NOMO-1 (cell line): ENCODE results near the gene VPS9D1.
"Not testable (repeated sequence)": the region's sequence is repeated elsewhere in the genome, so short reads cannot be mapped to it uniquely, and the experiment has no call there.

Experiments
- DNase-seq, 2 experiments: peaks; one replicate each; lab custom pipeline; 2025; ENCODE audit not compliant: unreplicated experiment in 2 of 2; lab: John Stamatoyannopoulos, UW

VPS9D1 gene

DNA sequence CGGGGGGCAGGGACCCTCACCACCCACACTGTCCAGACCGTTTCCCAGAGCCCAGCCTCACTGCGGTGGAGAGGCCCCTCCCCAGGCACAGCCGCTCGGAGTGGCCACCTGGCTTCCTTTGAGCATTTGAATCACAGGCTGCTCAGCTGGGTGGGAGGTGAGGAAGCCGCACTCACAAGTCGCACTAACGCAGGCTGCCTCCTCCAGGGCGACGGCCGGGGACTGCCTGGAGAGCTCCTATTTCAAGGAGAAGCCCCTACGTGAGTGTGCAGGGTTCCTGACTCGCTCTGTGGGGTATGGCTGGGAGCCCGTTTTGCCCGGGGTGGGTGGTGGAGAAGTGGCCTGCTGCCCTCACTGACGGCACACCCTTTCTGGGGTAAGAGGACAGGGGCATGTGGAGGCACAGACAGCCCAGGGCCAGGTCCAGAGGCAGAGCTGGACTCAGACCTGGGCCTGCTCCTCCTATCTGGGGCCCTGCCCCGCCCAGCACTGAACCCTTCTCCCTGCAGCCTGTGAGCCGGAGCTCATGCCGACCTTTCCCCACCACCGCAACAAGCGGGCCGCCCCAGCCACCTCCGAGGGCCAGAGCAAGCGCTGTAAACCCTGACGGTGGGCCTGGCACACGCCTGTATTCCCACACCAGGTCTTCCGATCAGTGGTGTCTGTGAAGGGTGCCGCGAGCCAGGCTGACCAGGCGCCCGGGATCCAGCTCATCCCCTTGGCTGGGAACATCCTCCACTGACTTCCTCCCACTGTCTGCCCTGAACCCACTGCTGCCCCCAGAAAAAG, 25.4 kb downstream of the VPS9D1 start:
- no peak for DNase-seq

DNA sequence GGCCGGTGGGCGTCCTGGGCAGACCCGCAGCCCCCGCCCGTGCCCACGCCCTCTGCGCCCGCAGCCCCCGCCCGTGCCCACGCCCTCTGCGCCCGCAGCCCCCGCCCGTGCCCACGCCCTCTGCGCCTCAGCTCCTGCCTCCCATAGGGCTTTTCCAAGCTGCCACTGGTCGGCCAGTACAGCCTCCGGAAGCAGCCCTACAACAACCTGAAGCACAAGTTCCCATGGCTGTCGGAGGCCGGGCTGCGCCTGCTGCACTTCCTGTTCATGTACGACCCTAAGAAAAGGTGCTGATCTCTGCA, 26.0 kb downstream of the VPS9D1 start:
- DNase-seq, result not testable (repeated sequence)

DNA sequence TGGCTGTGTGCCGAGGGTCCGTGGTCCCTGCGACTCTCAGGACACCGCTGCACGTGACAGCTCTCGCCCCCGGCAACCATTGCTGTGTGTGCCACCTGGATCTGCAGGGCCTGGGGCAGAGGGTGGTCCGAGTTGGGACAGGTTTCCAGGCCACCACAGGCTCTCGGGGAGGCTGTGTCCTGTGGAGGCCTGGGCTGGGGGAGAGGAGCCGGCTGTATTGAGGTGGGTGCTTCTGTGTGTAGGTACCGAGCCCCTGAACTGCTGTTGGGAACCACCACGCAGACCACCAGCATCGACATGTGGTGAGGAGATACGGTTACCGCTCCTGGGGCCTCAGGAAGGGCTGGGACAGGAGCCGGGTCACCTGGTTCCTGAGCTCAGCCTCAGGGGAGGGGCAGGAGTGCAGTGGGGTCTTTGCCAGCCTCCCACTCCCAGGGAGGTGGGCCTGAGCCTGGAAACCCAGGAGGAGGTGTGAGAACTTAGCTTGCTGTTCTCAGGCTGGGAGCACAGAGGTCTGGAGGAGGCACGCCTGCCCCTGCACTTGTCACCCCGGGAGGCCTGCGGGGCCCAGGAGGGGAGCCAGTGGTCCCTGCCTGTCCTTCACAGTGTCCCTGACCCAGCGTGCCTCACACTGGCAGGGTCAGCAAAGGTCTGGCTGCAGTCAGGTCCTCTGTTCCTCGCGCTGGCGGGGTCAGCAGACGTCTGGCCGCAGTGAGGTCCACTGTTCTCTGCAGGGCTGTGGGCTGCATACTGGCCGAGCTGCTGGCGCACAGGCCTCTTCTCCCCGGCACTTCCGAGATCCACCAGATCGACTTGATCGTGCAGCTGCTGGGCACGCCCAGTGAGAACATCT, 26.5 kb downstream of the VPS9D1 start:
- no peak for DNase-seq

DNA sequence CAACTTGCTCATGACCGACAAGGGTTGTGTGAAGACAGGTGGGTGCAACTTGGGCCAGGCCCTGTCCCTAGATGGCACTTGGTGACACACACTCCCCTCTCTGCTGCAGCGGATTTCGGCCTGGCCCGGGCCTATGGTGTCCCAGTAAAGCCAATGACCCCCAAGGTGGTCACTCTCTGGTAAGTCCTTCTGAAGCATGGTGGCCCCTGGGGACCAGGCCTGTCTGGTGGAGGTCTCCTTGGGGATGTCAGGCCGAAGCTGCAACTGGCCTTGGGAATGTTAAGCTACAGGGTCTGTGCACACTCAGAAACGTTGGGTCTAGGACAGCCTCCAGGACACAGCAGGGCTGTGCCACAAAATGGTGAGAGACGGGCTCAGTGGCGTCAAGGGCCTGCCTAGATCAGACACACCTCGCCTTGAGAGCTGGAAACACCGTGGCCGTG, 27.4 kb downstream of the VPS9D1 start:
- DNase-seq, result no peak

DNA sequence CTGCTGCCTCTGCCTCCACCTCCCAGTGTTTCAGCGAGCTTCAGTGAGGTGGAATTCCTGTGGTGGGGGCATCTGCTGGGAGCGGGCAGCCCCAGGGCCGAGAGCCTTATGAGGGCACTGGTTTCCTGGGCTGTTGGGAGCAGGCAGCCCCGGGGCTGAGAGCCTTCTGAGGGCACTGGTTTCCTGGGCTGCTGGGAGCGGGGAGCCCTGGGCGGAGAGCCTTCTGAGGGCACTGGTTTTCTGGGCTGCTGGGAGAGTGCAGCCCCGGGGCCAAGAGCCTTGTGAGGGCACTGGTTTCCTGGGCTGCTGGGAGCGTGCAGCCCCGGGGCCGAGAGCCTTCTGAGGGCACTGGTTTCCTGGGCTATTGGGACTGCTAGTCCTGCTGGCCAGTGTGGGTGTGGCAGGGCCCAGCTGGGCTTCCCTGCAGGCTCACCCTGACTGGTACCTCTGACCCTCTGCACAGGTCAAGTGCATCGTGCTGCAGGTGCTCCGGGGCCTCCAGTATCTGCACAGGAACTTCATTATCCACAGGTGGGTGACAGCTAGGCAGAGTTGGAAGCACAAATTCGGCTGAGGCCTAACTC, 28.6 kb downstream of the VPS9D1 start:
- no peak for DNase-seq

DNA sequence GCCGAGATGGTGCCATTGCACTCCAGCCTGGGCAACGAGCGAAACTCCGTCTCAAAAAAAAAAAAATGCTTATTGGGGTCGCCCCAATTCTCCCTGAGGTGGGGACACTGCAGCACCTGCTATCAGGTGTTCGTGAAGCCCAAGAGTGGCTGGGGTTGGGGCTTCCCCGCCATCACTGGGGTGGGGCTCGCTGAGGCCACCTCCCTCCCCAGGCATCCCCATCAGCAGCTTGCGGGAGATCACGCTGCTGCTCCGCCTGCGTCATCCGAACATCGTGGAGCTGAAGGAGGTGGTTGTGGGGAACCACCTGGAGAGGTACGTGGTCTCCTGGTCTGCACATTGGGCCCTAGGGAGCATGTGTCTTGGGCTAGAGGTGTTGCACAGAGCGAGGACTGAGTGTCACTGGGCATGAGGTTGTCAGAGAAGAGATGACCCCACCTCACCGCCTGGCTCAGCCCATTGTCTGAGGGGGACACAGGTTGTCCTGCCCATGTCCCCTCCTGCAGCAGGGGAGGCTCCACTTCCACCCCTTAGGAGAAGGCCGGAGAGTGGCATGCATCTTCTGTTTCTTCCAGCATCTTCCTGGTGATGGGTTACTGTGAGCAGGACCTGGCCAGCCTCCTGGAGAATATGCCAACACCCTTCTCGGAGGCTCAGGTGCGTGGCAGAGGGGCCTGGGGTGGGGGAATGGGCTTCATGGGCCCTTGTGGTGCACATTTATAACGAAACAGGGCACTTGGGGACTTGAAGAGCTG, 29.3 kb downstream of the VPS9D1 start:
- no peak for DNase-seq

DNA sequence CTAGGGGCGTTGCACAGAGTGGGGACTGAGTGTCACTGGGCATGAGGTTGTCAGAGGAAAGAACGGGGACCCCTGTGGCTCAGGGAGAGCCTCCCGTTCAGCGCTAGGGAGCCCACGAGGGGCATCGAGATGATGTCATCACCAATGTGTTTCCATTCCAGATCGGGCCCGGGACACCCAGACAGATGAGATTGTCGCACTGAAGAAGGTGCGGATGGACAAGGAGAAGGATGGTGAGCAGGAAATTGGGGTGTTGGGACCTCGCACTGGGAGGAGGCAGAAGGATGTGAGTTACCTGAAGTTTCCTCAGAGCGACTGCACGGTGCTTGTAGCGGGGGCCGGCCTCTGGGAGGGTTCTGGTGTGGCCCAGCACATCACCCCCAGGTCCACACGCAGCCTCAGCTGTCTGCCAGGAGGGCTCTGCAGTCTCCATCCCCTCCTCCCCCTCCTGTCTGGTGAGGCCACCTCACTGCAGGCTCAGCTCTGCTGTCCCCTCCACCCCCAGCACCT, 30.3 kb downstream of the VPS9D1 start:
- no peak for DNase-seq

DNA sequence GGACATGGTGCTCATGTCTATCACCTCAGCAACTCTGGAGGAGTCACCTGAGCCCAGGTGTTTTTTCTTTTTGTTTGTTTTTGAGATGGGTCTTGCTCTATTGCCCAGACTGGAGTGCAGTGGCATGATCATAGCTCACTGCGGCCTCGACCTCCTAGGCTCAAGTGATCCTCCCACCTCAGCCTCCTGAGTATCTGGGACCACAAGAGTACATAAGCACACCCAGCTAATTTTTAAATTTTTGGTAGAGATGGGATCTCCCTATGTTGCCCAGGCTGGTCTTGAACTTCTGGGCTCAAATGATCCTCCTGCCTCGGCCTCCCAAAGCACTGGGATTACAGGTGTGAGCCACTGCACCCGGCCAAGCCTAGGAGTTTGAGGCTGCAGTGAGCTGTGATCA, 31.1 kb downstream of the VPS9D1 start:
- not testable (repeated sequence) for DNase-seq

DNA sequence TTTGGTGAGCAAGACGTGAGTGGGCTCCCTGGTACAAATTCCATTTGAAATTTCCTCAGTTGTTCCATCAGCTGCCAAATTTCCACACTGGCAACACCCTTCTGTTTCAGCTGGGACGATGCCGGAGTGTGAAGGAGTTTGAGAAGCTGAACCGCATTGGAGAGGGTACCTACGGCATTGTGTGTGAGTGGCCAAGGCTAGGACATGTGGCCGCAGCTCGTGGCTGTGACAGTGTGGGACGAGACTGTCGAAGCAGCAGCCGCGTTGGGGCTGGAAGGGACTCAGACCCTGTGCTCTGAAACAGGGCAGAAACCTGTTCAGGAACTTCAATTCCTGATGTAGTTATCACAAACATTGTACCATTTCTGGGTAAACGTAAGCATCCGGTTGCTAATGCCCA, 31.6 kb downstream of the VPS9D1 start:
- DNase-seq, result no peak

DNA sequence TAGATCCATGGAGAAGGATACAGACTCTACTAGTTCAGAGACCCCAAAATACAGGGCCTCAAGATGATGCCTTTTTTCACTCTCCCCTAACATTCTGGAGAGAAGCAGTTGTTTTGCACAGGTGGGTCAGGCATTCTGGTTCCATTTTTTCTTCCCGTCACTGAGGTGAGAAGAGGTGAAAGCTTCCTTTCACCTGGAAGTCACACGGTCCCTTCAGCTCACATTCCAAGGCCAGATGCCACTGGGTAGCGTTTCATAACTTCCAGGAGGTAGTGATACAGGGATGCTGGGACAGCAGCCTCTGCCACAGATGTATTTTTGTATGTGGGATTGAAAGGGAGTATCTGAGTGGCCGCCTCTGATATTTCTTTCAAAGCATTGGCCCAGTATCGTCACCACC, 32.3 kb downstream of the VPS9D1 start:
- no peak for DNase-seq

DNA sequence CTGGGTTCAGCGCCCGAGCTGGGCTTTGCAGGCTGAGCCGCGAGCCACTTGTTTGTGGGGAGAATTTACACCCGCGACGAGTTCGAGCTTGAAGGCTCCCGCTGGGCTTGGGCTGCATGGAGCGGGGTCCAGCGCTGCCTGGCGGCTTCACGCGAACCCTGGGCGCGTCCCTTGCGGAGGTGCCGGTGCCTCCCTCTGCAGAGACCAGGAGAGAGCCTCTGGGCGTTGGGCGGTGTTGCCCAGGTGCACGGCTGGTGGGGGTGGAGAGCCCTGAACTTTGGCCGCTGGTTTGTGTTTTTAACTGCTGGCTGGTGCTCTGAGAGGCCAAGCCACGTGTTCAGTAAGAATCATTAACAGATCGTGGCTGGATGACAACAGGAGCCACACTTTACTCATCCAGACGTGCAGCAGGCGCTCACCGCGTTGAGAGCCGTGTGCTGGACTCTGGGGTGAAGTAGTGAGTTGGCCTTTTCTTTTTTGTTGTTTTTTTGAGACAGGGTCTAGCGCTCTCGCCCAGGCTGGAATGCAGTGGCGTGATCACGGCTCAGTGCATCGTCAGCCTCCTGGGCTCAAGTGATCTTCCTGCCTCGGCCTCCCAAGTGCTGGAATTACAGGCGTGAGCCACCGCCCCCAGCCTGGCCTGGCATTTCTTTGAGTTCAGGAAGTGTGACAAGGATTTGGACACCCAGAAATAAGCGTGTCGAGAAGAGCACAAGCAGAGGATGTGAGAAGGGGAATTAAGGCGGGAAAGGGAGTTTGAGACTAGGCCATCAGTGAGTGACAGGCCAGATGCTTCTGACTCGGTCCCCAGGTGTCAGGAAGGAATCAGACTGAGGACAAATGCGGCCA, 33.4 kb downstream of the VPS9D1 start:
- no peak for DNase-seq

DNA sequence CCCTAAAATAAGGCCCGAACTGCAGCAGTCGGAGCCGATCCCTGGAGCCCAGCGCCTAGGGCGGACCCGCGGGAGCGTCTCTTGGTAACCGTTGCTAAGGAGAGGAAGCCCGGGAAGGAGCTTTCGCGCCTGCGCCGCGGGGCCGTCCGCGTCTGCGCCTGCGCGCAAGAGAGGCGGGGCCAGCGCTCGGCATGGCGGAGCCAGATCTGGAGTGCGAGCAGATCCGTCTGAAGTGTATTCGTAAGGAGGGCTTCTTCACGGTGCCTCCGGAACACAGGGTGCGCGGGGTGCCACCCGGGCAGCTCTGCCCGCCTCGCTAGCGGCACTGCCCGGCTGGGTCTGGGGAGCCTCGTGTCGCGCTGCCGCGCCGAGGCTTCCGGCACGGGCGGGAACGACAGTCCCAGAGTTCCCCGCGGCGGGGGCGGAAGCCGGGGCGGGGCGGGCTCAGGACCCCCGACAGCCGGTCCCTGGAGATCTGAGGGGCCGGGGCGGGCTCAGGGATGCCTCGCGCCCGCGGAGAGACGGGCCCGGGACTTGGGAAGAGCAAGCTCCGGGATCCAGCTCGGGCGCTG, 34.1 kb downstream of the VPS9D1 start, which contains the start of gene CDK10:
CDK10 (plus strand) TSS at position 170 of the 572 bp plus-strand sequence; CDS start at position 192, 22 bp downstream.
- peak; percentile 80 to 88 for DNase-seq

DNA sequence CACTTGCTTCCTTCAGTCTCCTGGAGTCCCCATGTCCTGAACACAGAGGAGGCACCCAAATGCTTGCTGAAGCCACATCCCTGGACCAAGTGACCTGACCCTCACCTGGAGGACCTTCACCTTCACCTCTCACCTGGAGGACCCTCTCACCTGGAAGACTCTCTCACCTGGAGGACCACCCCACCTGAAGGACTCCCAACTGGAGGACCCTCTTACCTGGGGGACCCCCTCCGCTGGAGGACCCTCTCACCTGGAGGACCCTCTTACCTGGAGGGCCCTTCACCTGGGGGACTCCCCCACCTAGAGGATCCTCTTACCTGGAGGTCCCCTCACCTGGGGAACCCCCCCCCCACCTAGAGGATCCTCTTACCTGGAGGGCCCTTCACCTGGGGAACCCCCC, 34.8 kb downstream of the VPS9D1 start:
- no peak for DNase-seq

DNA sequence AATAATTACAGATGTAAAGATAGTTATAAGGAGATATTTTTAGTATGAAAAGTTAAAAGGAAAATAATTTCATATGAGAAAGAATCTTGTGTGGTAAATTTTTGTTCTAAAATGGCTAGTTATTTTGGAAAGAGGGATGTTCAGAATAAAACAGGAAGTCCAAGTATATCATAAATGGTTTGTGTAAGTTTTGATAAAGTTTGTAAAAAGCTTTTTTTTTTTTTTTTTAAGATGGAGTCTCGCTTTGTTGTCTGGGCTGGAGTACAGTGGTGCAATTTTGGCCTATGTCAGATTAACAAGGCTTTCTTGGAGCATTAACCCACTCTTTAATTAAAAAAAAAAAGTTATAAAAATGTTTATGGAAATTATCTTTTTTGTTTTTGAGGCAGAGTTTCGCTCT, 42.4 kb downstream of the VPS9D1 start:
- no peak for DNase-seq

DNA sequence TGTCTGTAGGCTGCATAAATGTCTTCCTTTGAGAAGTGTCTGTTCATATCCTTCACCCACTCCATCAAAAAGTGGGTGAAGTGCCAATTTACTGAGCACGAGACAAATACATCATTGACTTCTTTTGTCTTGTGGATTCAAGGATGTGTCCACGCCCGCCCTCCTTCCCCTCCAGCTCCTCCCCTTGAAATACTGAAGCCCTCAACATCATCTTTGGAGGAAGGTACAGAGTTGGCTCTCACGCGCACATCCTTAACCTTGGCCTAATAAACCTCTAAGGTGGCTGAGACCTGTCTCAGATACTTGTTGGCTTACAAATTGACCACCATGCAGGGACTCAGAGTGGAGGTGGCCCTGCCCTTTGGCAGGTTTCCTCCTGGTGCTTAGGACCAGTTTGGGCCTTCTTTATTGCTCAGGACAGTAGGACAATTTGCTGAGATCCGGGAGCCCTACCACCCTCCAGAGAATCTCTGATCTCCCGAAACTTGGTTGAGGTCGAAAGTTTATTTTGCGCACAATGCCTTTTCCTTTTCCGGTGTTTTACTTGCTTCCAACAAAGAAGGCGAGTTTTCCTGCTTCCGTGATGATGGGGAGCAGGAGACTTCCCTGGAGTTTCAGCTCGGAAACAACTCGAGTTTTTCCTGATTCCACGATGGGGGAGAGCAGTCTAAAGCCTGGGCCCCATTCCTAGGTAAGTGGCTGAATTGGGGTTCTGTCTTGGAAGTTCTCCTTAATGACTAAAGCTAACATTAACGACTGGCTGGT, 48.3 kb downstream of the VPS9D1 start:
- no peak for DNase-seq

DNA sequence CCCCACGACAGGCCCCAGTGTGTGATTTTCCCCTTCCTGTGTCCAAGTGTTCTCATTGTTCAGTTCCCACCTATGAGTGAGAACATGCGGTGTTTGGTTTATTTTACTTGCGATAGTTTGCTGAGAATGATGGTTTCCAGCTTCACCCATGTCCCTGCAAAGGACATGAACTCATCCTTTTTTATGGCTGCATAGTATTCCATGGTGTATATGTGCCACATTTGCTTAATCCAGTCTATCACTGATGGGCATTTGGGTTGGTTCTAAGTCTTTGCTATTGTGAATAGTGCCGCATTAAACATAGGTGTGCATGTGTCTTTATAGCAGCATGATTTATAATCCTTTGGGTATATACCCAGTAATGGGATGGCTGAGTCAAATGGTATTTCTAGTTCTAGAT, 49.1 kb downstream of the VPS9D1 start:
- not testable (repeated sequence) for DNase-seq

DNA sequence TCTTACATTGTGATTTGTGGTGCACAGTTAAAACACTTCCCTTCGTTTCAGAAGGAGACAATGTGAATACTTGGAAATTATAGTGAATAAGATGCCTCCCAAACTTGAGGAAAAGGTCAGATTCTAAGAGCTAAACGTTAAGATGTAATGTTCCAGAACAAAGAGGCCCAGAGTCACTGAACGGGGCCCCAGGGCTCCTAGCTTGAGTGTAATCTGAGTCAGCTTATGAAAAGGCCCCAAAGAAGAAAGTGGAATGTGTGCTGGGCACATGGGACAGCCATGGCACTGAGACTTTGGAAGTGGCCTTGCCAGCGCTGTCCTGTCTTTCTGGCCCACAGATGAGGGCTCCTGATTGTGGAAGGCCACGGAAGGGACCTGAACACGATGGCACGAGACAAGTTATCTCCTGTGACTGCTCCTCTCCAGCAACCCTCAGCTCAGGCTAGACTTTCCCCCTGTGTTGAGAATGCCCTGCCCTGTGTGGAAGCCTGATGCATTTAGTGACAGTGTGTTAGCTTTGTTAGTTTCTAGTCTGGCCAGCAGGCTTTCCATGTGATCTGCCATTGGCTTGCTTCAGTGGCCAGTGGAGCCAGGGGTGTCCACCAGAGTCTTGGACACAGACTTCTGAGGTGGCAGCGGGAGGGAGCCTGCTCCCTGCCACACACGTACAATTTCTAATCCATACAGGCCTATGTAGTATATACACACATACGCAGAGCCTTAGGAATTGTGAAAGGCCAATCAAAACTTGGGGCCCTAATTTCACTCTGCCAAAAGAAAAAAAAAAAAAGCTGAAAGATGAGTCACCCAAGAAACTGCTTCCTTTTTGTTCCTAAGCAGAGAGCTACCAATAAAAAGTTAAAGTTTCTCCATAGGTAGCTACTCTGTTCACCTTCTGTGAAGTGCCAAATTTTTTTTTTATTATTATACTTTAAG, 49.9 kb downstream of the VPS9D1 start:
- peak; percentile 50 to 76 for DNase-seq

DNA sequence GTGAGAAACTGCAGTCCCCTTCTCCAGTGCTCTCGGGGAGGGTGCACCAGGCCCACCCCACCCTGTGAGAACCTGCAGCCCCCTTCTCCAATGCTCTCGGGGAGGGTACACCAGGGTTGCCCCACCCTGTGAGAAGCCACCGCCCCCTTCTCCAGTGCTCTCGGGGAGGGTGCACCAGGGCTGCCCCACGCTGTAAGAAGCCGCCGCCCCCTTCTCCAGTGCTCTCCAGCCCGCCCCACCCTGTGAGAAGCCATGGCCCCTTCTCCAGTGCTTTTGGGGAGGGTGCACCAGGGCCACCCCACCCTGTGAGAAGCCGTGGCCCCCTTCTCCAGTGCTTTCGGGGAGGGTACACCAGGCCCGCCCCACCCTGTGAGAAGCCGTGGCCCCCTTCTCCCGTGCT, 50.9 kb downstream of the VPS9D1 start:
- DNase-seq, result no peak
